GM23338 (cell line): ENCODE data around the gene CKS1B. TPM values are rescaled to one million over a fixed set of nuclear protein-coding genes. Genes with fewer than 3 reads are reported as not detected.

Source experiments
- ATAC-seq: fragments of 200-7000 bp; cut with Tn5 transposase; 3 replicates; pipeline ENCODE4 v1.9.1; 2020
- DNase-seq: peaks from one replicate; pipeline ENCODE4 v3.0.0-alpha.2; 2015; ENCODE audit warnings: low spot score
- H2AFZ ChIP-seq: fragments of 200-600 bp; sonication (generic); 2 replicates; pipeline ENCODE4 v1.8.0; 2016; ENCODE audit warnings: antibody characterized with exemption, mild to moderate bottlenecking, moderate library complexity
- H3F3A ChIP-seq: fragments of 200-600 bp; sonication (generic); replicated peaks from 2 replicates; pipeline ENCODE4 v1.8.0; 2017; ENCODE audit warnings: antibody characterized with exemption, mixed run types, low read depth
- H3K27ac ChIP-seq: fragments of 200-600 bp; sonication (generic); 2 replicates; pipeline ENCODE4 v1.6.1; 2016; ENCODE audit warnings: low read depth
- H3K27me3 ChIP-seq: fragments of 200-600 bp; sonication (generic); 2 replicates; pipeline ENCODE4 v1.8.0; 2016; ENCODE audit warnings: mild to moderate bottlenecking, mixed run types, moderate library complexity; ENCODE audit not compliant: insufficient read depth
- H3K36me3 ChIP-seq: fragments of 200-600 bp; sonication (generic); 2 replicates; pipeline ENCODE4 v1.8.0; 2016; ENCODE audit warnings: mild to moderate bottlenecking; ENCODE audit not compliant: insufficient read depth
- H3K4me1 ChIP-seq: fragments of 200-600 bp; sonication (generic); 2 replicates; pipeline ENCODE4 v1.8.0; 2016; ENCODE audit warnings: mild to moderate bottlenecking, moderate library complexity; ENCODE audit not compliant: insufficient read depth
- H3K4me2 ChIP-seq: fragments of 200-600 bp; sonication (generic); 2 replicates; pipeline ENCODE4 v1.7.1; 2017; ENCODE audit warnings: mixed run types
- H3K4me3 ChIP-seq: fragments of 200-600 bp; sonication (generic); 2 replicates; pipeline ENCODE4 v1.6.1; 2016; ENCODE audit warnings: mixed run types
- H3K79me2 ChIP-seq: fragments of 200-600 bp; sonication (generic); replicated peaks from 2 replicates; pipeline ENCODE4 v1.8.0; 2017; ENCODE audit warnings: mild to moderate bottlenecking; ENCODE audit not compliant: insufficient read depth
- H3K9me2 ChIP-seq: fragments of 200-600 bp; sonication (generic); 2 replicates; pipeline ENCODE4 v1.8.0; 2017; ENCODE audit not compliant: insufficient read depth
- H4K20me1 ChIP-seq: fragments of 200-600 bp; sonication (generic); replicated peaks from 2 replicates; pipeline ENCODE4 v1.8.0; 2017; ENCODE audit warnings: mild to moderate bottlenecking; ENCODE audit not compliant: insufficient read depth
- H3K27ac Mint-ChIP-seq: 2 replicates; pipeline ENCODE4 v1.8.0; 2020; ENCODE audit warnings: inconsistent platforms, mild to moderate bottlenecking, moderate library complexity, mixed read lengths
- H3K27me3 Mint-ChIP-seq: 3 replicates; pipeline ENCODE4 v1.8.0; 2022; ENCODE audit warnings: low read depth, mild to moderate bottlenecking, moderate library complexity, mixed read lengths, inconsistent platforms; ENCODE audit not compliant: insufficient read depth, poor library complexity
- H3K36me3 Mint-ChIP-seq: 3 replicates; pipeline ENCODE4 v1.8.0; 2021; ENCODE audit warnings: low read depth, mild to moderate bottlenecking, inconsistent platforms, moderate library complexity, mixed read lengths
- H3K4me1 Mint-ChIP-seq: 3 replicates; pipeline ENCODE4 v1.8.0; 2020; ENCODE audit warnings: mild to moderate bottlenecking, inconsistent platforms, mixed read lengths
- H3K4me3 Mint-ChIP-seq: 3 replicates; pipeline ENCODE4 v1.8.0; 2021; ENCODE audit warnings: moderate library complexity, mild to moderate bottlenecking, inconsistent platforms, mixed read lengths
- H3K9me3 Mint-ChIP-seq: 3 replicates; pipeline ENCODE4 v1.8.0; 2020; ENCODE audit warnings: moderate library complexity, mild to moderate bottlenecking, inconsistent platforms, mixed read lengths
- CREB1 ChIP-seq: fragments of 250-450 bp; sonication (Bioruptor Pico); IDR thresholded peaks from 2 replicates; pipeline ENCODE4 v1.5.0; 2020; ENCODE audit warnings: low read depth, mild to moderate bottlenecking, moderate library complexity
- EZH2 ChIP-seq: fragments of 200-600 bp; sonication (generic); IDR thresholded peaks from one replicate; pipeline ENCODE4 v1.8.0; 2017; ENCODE audit warnings: antibody characterized with exemption, mild to moderate bottlenecking, low read depth; ENCODE audit not compliant: unreplicated experiment
- NANOG ChIP-seq: IDR thresholded peaks from 2 replicates; pipeline ENCODE4 v1.6.1; 2016; ENCODE audit warnings: antibody characterized with exemption, borderline replicate concordance
- STAT1 ChIP-seq: IDR thresholded peaks from one replicate; pipeline ENCODE4 v1.6.1; 2016; ENCODE audit warnings: antibody characterized with exemption; ENCODE audit not compliant: unreplicated experiment
- ZNF331 ChIP-seq: fragments of 250-450 bp; sonication (Bioruptor Pico); IDR thresholded peaks from 2 replicates; pipeline ENCODE4 v1.5.0; 2020; ENCODE audit warnings: low read depth, mild to moderate bottlenecking, moderate library complexity
- polyA plus RNA-seq: library from polyadenylated mRNA; unstranded; fragments of >200 nt; fragmentation: Nextera tagmentation; extraction: Ambion mirVana; gene quantifications from 2 replicates; pipeline ENCODE4 v1.2.1, GENCODE V29; 2016
- total RNA-seq: library from RNA; depleted of rRNA; stranded (reverse); fragments of >200 nt; shearing (Covaris generic); gene quantifications from 2 replicates; pipeline ENCODE4 v1.2.3, GENCODE V29; 2014
- TF ChIP-seq, protein P1 (sequence below): IDR thresholded peaks from one replicate; pipeline ENCODE4 v1.6.1; 2018; ENCODE audit warnings: antibody characterized with exemption; ENCODE audit not compliant: unreplicated experiment
- TF ChIP-seq, protein P2 (sequence below), 2 experiments: fragments of 200-600 bp in 1 of 2; sonication (generic) in 1 of 2; conservative IDR thresholded peaks; 2 replicates each; pipeline versions ENCODE4 v1.5.1 to v1.6.1; 2016 to 2017; ENCODE audit warnings: antibody characterized with exemption in 2 of 2, low read depth in 2 of 2, mild to moderate bottlenecking in 2 of 2, moderate library complexity in 1 of 2

Gene CKS1B
- total and polyA plus RNA-seq, 2 experiments from 2014 or later = 296 to 617 TPM

DNA sequence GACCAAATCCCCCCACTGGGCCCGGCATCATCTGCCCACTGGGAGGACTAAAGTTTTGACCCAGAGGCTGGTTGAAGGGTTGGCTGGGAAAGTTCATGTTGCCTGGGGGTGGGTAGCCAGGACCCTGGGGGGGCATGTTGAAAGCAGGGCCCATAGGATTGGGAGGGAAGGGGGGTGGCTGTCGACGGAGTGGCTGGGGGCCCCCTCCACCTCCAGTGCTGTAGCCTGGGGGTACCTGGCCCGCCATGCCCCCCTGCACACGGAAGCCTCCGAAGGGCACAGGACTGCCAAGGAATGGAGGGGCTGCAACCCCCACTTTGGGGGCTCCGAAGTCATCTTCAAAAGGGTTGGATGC lies 15.1 kb upstream of the CKS1B start (continued):
- TF ChIP-seq, protein P1, sequence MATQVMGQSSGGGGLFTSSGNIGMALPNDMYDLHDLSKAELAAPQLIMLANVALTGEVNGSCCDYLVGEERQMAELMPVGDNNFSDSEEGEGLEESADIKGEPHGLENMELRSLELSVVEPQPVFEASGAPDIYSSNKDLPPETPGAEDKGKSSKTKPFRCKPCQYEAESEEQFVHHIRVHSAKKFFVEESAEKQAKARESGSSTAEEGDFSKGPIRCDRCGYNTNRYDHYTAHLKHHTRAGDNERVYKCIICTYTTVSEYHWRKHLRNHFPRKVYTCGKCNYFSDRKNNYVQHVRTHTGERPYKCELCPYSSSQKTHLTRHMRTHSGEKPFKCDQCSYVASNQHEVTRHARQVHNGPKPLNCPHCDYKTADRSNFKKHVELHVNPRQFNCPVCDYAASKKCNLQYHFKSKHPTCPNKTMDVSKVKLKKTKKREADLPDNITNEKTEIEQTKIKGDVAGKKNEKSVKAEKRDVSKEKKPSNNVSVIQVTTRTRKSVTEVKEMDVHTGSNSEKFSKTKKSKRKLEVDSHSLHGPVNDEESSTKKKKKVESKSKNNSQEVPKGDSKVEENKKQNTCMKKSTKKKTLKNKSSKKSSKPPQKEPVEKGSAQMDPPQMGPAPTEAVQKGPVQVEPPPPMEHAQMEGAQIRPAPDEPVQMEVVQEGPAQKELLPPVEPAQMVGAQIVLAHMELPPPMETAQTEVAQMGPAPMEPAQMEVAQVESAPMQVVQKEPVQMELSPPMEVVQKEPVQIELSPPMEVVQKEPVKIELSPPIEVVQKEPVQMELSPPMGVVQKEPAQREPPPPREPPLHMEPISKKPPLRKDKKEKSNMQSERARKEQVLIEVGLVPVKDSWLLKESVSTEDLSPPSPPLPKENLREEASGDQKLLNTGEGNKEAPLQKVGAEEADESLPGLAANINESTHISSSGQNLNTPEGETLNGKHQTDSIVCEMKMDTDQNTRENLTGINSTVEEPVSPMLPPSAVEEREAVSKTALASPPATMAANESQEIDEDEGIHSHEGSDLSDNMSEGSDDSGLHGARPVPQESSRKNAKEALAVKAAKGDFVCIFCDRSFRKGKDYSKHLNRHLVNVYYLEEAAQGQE = no peak
- no peak for TF ChIP-seq CREB1 (CRISPR knock-in tag)
- no peak for TF ChIP-seq STAT1
- TF ChIP-seq, protein P2, sequence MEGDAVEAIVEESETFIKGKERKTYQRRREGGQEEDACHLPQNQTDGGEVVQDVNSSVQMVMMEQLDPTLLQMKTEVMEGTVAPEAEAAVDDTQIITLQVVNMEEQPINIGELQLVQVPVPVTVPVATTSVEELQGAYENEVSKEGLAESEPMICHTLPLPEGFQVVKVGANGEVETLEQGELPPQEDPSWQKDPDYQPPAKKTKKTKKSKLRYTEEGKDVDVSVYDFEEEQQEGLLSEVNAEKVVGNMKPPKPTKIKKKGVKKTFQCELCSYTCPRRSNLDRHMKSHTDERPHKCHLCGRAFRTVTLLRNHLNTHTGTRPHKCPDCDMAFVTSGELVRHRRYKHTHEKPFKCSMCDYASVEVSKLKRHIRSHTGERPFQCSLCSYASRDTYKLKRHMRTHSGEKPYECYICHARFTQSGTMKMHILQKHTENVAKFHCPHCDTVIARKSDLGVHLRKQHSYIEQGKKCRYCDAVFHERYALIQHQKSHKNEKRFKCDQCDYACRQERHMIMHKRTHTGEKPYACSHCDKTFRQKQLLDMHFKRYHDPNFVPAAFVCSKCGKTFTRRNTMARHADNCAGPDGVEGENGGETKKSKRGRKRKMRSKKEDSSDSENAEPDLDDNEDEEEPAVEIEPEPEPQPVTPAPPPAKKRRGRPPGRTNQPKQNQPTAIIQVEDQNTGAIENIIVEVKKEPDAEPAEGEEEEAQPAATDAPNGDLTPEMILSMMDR (conservative IDR thresholded peaks at IDR 0.05; ENCODE audit: low read depth in 2 of 2) = no peak

DNA sequence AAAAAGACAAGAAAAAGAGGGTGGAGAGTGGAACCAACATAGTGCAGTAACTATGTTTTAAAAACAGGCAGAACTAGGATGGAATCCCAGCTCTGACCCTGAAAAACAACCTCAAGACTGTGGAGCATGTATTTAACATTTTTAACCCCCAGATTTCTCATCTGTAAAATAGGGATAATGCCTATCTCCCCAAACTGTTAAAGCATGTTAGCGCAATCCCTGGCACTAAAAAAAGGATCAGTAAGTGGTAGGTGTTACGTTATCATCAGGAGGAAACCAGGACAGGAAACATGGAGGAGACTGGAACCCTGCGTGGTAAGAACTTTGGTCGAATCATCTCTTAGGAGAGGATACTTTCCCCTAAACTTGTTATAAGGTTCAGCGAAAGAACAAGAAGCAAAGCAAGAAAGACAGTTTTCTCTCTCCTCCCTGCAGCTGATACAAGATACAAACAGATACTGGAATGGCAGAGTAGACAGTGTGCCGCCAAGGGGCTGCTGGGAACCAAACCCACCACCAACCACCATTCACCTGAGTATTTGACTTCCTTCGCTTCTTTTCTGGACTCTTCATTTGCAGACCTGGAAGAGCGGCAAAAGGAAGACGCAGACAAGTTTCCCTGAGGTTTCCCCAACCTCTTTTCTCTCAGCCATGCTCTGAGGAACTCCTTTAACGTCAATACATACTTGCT lies 13.9 kb upstream of the CKS1B start:
- H4K20me1 ChIP-seq = peaks cover 28% of the 10 kb centered on the region
- H3K36me3 ChIP-seq = peaks cover 17% of the 10 kb centered on the region
- H3F3A ChIP-seq = peaks cover 45% of the 10 kb centered on the region
- H3K27ac Mint-ChIP-seq = peak overlapping the region; percentile 83; the same call in 1 of the 2 replicates
- H3K9me2 ChIP-seq = no peaks in the 10 kb centered on the region
- peaks cover 24% of the 10 kb centered on the region for H3K27me3 Mint-ChIP-seq
- peak overlapping the region; percentile 92 for H3K4me3 ChIP-seq
- H3K27me3 ChIP-seq = no peaks in the 10 kb centered on the region
- peaks cover 57% of the 10 kb centered on the region for H3K36me3 Mint-ChIP-seq
- ATAC-seq (no peak), DNase-seq (no peak)
- no peaks in the 10 kb centered on the region for H3K9me3 Mint-ChIP-seq
- H3K4me1 ChIP-seq = peaks cover 43% of the 10 kb centered on the region
- H2AFZ ChIP-seq = no peak overlapping the region
- H3K4me2 ChIP-seq = peak overlapping the region; percentile 91
- peak overlapping the region; percentile 97; the same call in 1 of the 2 replicates for H3K27ac ChIP-seq
- TF ChIP-seq EZH2 (no peak), ZNF331 (no peak), NANOG (no peak)
- TF ChIP-seq, protein P1 = no peak
- H3K4me3 Mint-ChIP-seq = peak overlapping the region; percentile 94
- H3K4me1 Mint-ChIP-seq = peaks cover 53% of the 10 kb centered on the region
- H3K79me2 ChIP-seq = peaks cover 13% of the 10 kb centered on the region
